ENCODE data around the gene PPTC7.

Gene PPTC7

DNA sequence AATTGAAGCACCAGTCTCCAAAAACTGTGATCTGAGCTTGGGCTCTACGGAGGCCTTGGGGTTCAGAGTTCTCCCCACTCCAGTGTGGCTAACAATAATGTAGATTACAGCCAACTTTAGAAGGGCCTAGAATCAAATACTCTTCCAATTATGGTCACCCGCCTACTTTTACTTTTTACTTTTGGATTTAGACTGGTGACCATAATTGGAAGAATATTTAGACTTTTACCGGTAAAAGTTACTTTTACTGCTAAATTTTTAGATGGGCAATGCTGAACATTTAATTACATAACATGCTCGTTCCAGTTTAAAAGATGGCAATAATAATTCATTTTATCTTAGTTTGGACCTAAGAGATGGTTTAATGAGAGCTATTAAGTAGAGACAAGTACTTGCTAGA is 39.2 kb downstream of the PPTC7 start:
- Histone ChIP-seq H3K79me2 (peaks cover 20% of the 10 kb centered on the region), H3K27ac (peak overlapping the region; percentile 87), H3K4me2 (ENCODE audit: low read length) (peak overlapping the region; percentile 59), H3K9me3 (ENCODE audit: control insufficient read depth, low read length) (no peaks in the 10 kb centered on the region), H3K36me3 (ENCODE audit: control insufficient read depth, insufficient read depth, low read length) (no peaks in the 10 kb centered on the region), H3K9ac (no peak overlapping the region), H3K4me3 (ENCODE audit: low read depth, low read length) (peak overlapping the region; percentile 44), H3K4me1 (peaks cover 16% of the 10 kb centered on the region), H2AFZ (peak overlapping the region; percentile 25), H3K27me3 (ENCODE audit: control insufficient read depth, insufficient read depth, low read length) (no peaks in the 10 kb centered on the region)
- TF ChIP-seq, protein P1, sequence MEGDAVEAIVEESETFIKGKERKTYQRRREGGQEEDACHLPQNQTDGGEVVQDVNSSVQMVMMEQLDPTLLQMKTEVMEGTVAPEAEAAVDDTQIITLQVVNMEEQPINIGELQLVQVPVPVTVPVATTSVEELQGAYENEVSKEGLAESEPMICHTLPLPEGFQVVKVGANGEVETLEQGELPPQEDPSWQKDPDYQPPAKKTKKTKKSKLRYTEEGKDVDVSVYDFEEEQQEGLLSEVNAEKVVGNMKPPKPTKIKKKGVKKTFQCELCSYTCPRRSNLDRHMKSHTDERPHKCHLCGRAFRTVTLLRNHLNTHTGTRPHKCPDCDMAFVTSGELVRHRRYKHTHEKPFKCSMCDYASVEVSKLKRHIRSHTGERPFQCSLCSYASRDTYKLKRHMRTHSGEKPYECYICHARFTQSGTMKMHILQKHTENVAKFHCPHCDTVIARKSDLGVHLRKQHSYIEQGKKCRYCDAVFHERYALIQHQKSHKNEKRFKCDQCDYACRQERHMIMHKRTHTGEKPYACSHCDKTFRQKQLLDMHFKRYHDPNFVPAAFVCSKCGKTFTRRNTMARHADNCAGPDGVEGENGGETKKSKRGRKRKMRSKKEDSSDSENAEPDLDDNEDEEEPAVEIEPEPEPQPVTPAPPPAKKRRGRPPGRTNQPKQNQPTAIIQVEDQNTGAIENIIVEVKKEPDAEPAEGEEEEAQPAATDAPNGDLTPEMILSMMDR (IDR thresholded peaks at IDR 0.05), result no peak

DNA sequence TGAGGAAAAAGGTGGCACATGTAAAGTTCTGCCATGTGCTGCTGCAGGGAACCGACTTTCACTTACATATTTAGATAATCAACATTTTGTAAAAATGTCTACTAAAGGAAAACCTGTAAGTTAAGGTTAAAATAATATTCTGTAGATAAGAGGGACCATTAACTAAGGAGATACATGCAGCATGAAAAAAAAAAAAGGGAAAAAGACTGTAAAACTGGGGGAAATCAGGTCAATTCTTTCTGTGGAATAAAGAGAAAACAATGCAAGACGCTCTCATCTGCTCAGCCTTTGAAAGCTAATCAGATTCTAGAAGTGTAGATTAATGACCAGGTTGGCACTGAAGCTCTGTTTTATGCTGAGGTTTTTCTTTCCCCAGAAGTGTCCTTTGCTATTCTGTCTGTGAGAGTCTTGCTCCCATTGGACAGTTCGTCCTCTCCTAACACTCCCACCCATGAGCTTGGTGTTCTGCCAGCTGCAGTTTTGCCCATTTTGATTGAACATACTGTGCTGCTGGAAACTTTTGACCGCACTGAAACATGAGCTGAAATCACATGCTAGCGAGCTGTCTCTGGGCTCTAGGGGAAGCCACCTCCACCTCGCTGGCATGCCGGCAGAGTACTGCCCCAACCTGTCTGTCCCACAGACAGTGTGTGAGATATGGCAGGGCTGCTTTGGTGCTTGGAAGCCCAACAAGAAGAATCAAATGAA is 39.7 kb downstream of the PPTC7 start:
- Histone ChIP-seq H3K9me3 (ENCODE audit: control insufficient read depth, low read length) (no peaks in the 10 kb centered on the region), H3K9ac (no peak overlapping the region), H2AFZ (peak overlapping the region; percentile 25), H3K79me2 (peaks cover 19% of the 10 kb centered on the region), H3K36me3 (ENCODE audit: control insufficient read depth, insufficient read depth, low read length) (no peaks in the 10 kb centered on the region), H3K4me1 (peaks cover 17% of the 10 kb centered on the region), H3K4me3 (ENCODE audit: low read depth, low read length) (peak overlapping the region; percentile 44), H3K4me2 (ENCODE audit: low read length) (peak overlapping the region; percentile 59), H3K27me3 (ENCODE audit: control insufficient read depth, insufficient read depth, low read length) (no peaks in the 10 kb centered on the region), H3K27ac (peak overlapping the region; percentile 87)
- TF ChIP-seq, protein P1 (IDR thresholded peaks at IDR 0.05), result no peak

DNA sequence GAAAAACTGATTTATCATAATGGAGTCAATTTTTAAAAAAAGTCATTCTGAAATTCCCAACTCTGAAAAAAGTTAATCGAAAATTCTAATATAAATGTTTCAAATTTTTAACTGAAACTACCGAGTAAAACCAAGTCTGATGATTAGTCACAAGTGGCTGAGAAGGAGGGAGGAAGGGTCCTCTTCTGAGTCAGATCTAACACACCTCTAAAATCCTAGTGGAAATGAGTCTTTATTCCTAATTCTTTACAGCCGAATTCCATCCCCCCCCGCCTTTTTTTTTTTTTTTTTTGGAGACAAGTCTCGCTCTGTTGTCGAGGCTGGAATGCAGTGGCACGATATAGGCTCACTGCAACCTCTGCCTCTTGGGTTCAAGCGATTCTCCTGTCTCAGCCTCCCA is 43.1 kb downstream of the PPTC7 start:
- H2AFZ ChIP-seq, result no peak overlapping the region
- no peak overlapping the region for H3K27ac ChIP-seq
- peaks cover 12% of the 10 kb centered on the region for H3K79me2 ChIP-seq
- no peak overlapping the region for H3K4me2 ChIP-seq (ENCODE audit: low read length)
- H3K4me3 ChIP-seq (ENCODE audit: low read depth, low read length), result no peak overlapping the region
- TF ChIP-seq, protein P1 (IDR thresholded peaks at IDR 0.05), result no peak
- peaks cover 31% of the 10 kb centered on the region for H3K4me1 ChIP-seq
- H3K36me3 ChIP-seq (ENCODE audit: control insufficient read depth, insufficient read depth, low read length), result no peaks in the 10 kb centered on the region
- no peaks in the 10 kb centered on the region for H3K27me3 ChIP-seq (ENCODE audit: control insufficient read depth, insufficient read depth, low read length)
- no peaks in the 10 kb centered on the region for H3K9me3 ChIP-seq (ENCODE audit: control insufficient read depth, low read length)
- H3K9ac ChIP-seq, result no peak overlapping the region

DNA sequence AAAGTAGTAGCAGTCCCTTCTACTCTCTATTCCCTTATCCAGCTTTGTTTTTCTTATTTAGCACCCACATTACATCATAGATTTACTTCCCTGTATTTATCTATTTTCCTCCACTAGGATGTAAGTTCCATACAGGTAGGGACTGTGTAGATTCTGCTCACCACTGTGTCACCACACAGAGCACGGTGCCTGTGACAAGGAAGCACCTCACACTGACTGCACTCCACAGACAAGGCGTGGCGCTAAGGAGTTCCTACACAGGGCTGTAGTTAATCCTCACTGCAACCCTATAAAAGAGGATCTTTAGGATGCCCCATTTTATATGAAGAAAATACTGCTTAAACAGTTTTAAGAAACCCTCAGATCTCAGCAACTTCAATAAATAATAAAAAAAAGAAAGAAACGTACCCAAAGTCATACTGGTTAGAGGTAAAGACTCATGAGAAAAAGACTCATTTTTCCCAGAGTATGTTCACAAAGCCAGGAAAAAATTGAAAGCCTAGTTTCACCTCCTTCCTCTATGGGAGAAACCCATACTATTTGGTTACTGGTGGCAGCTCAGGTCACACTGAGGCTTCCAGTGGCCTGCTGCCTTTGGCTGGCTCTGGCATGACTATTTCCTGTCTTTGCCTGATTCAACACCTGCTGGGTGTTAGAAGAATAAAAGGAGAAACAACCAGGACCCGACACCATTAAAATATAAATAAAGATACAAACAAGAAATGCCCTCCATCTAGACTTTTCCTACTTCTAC is 44.1 kb downstream of the PPTC7 start:
- Histone ChIP-seq H2AFZ (no peak overlapping the region), H3K79me2 (peaks cover 12% of the 10 kb centered on the region), H3K36me3 (ENCODE audit: control insufficient read depth, insufficient read depth, low read length) (no peaks in the 10 kb centered on the region), H3K27me3 (ENCODE audit: control insufficient read depth, insufficient read depth, low read length) (no peaks in the 10 kb centered on the region), H3K27ac (no peak overlapping the region), H3K4me3 (ENCODE audit: low read depth, low read length) (no peak overlapping the region), H3K4me2 (ENCODE audit: low read length) (no peak overlapping the region), H3K9me3 (ENCODE audit: control insufficient read depth, low read length) (no peaks in the 10 kb centered on the region), H3K9ac (no peak overlapping the region), H3K4me1 (peaks cover 28% of the 10 kb centered on the region)
- TF ChIP-seq, protein P1 (IDR thresholded peaks at IDR 0.05), result no peak
